GM12878 (cell line): ENCODE measurements around the gene TIMM9. TPM values are rescaled to one million over a fixed set of nuclear protein-coding genes. Genes with fewer than 3 reads are reported as not detected.

Source experiments
- BCL11A ChIP-seq: IDR thresholded peaks from 2 replicates; pipeline ENCODE4 v1.6.1; 2011; ENCODE audit warnings: low read depth, low read length
- BRCA1 ChIP-seq: IDR thresholded peaks from 2 replicates; pipeline ENCODE4 v1.6.1; 2011; ENCODE audit warnings: low read depth, low read length, improper control_type of control experiment
- CHD4 ChIP-seq: fragments of 200-600 bp; sonication (generic); IDR thresholded peaks from 2 replicates; pipeline ENCODE4 v1.6.1; 2016; ENCODE audit warnings: mild to moderate bottlenecking
- FOXK2 ChIP-seq: fragments of 450-650 bp; IDR thresholded peaks from 2 replicates; pipeline ENCODE4 v1.6.1; 2017; ENCODE audit warnings: mild to moderate bottlenecking, moderate library complexity
- GATAD2B ChIP-seq: fragments of 450-650 bp; conservative IDR thresholded peaks from 2 replicates; pipeline ENCODE4 v1.6.1; 2017; ENCODE audit warnings: low read depth, mild to moderate bottlenecking, moderate library complexity
- HCFC1 ChIP-seq: fragments of 150-350 bp; IDR thresholded peaks from 2 replicates; pipeline ENCODE4 v1.6.1; 2014; ENCODE audit warnings: low read length
- HDAC6 ChIP-seq: fragments of 200-600 bp; sonication (generic); IDR thresholded peaks from one replicate; pipeline ENCODE4 v1.8.0; 2017; ENCODE audit warnings: antibody characterized with exemption; ENCODE audit not compliant: unreplicated experiment
- KAT2A ChIP-seq: conservative IDR thresholded peaks from 2 replicates; pipeline ENCODE4 v1.6.1; 2011; ENCODE audit warnings: low read depth, low read length; ENCODE audit not compliant: control insufficient read depth
- KLF5 ChIP-seq: fragments of 450-650 bp; IDR thresholded peaks from 2 replicates; pipeline ENCODE4 v1.6.1; 2014; ENCODE audit warnings: mild to moderate bottlenecking; ENCODE audit not compliant: partially characterized antibody
- MEF2A ChIP-seq: IDR thresholded peaks from 2 replicates; pipeline ENCODE4 v1.6.1; 2011; ENCODE audit warnings: low read depth, mild to moderate bottlenecking, low read length, moderate library complexity; ENCODE audit not compliant: insufficient read depth
- MYC ChIP-seq: IDR thresholded peaks from 2 replicates; pipeline ENCODE4 v1.6.1; 2011; ENCODE audit warnings: mild to moderate bottlenecking, low read length, moderate library complexity, inconsistent platforms; ENCODE audit not compliant: insufficient read depth, insufficient replicate concordance, insufficient read length, severe bottlenecking
- POLR2A ChIP-seq: IDR thresholded peaks from 2 replicates; pipeline ENCODE4 v1.6.1; 2011; ENCODE audit warnings: low read depth, mild to moderate bottlenecking, low read length
- POLR2AphosphoS2 ChIP-seq: IDR thresholded peaks from 2 replicates; pipeline ENCODE4 v1.6.1; 2011; ENCODE audit warnings: low read depth, mild to moderate bottlenecking, low read length, improper control_type of control experiment, moderate library complexity
- POU2F2 ChIP-seq: IDR thresholded peaks from 3 replicates; pipeline ENCODE4 v1.6.1; 2011; ENCODE audit warnings: low read depth, mild to moderate bottlenecking, low read length, borderline replicate concordance
- SMARCA5 ChIP-seq: fragments of 450-650 bp; IDR thresholded peaks from 2 replicates; pipeline ENCODE4 v1.6.1; 2017; ENCODE audit warnings: mild to moderate bottlenecking
- SP1 ChIP-seq: IDR thresholded peaks from one replicate; pipeline ENCODE4 v1.6.1; 2011; ENCODE audit warnings: low read depth, low read length
- SREBF1 ChIP-seq: IDR thresholded peaks from 2 replicates; pipeline ENCODE4 v1.6.1; 2012; ENCODE audit warnings: mild to moderate bottlenecking, low read length
- YBX1 ChIP-seq: fragments of 450-650 bp; IDR thresholded peaks from 2 replicates; pipeline ENCODE4 v1.6.1; 2016; ENCODE audit warnings: antibody characterized with exemption
- YY1 ChIP-seq: IDR thresholded peaks from 2 replicates; pipeline ENCODE4 v1.6.1; 2011; ENCODE audit warnings: low read depth, mild to moderate bottlenecking, low read length
- ZNF24 ChIP-seq: fragments of 450-650 bp; IDR thresholded peaks from 2 replicates; pipeline ENCODE4 v1.6.1; 2017; ENCODE audit warnings: antibody characterized with exemption, mild to moderate bottlenecking
- ZNF274 ChIP-seq: IDR thresholded peaks from one replicate; pipeline ENCODE4 v1.8.0; 2011; ENCODE audit not compliant: insufficient read length, insufficient read depth
- polyA plus RNA-seq, 11 experiments: library from polyadenylated mRNA; depleted of rRNA in 4 of 11; unstranded in 6 of 11; stranded (reverse) in 5 of 11; fragments of >200 nt; fragmentation: Nextera tagmentation in 4 of 11; fragmentation: Illumina TruSeq in 1 of 11; extraction: Ambion mirVana in 4 of 11; extraction: Trizol in 1 of 11; gene quantifications; 1 replicate in 1 of 11; 2 replicates in 10 of 11; pipeline versions ENCODE4 v1.2.1 to v1.2.3, GENCODE V29; 2011 to 2016; ENCODE audit warnings: inconsistent platforms in 2 of 11, missing spikeins in 2 of 11, low read depth in 1 of 11
- total RNA-seq, 4 experiments: library from RNA; depleted of rRNA in 3 of 4; stranded (reverse); fragments of >200 nt in 3 of 4; fragmentation: Illumina TruSeq in 1 of 4; extraction: Trizol in 1 of 4; gene quantifications; 2 replicates each; pipeline versions ENCODE4 v1.2.1 to v1.2.3, GENCODE V29; 2013 to 2021
- TF ChIP-seq, protein P1 (sequence below): fragments of 150-350 bp; IDR thresholded peaks from 2 replicates; pipeline ENCODE4 v1.6.1; 2016; ENCODE audit warnings: low read depth, low read length
- TF ChIP-seq, protein P2 (sequence below): IDR thresholded peaks from 2 replicates; pipeline ENCODE4 v1.6.1; 2011; ENCODE audit warnings: low read depth, low read length, improper control_type of control experiment, borderline replicate concordance
- TF ChIP-seq, protein P3 (sequence below): fragments of 450-650 bp; IDR thresholded peaks from 2 replicates; pipeline ENCODE4 v1.6.1; 2018; ENCODE audit warnings: borderline replicate concordance, mild to moderate bottlenecking; ENCODE audit not compliant: partially characterized antibody
- TF ChIP-seq, protein P4 (sequence below): IDR thresholded peaks from 2 replicates; pipeline ENCODE4 v1.6.1; 2011; ENCODE audit warnings: low read depth, mild to moderate bottlenecking, low read length, moderate library complexity, borderline replicate concordance; ENCODE audit errors: extremely low read depth

The TIMM9 gene
- total and polyA plus RNA-seq, 10 of the 15 experiments (the other 5 are each of a cell fraction or from before 2014, with no cell fraction given), result 36.6 to 116 (median 62.0) TPM

DNA sequence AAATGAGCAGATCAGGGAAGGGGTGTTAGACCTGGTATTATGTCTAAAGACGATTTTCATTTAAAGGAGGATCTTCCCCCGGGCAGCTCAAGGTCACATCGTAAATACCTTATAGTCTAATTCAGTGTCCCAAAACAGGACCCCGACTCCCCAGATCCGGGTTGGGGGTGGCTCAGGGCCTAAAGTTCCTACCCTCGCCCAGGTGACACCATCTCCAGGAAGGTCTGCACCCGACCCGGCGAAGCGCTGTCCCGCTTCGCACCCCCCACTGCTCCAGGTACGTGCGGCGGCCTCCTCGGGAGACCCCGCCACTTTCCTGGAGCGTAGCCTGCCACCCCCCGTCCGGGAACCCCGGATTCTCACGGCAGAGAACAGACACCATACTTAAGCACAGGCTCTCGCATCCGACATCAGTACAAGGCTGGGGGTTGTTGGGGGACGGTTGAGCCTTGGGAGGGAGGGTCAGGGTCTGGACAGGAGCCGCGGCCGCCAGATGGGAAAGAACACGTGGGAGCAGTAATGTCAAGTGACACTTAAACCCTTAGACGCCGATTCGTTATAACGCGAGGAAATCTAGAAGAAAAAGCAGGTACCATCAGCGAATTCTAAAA lies 556 bp downstream of the TIMM9 start (continued):
- no peak for TF ChIP-seq POU2F2
- TF ChIP-seq MEF2A, result no peak
- TF ChIP-seq, protein P1, sequence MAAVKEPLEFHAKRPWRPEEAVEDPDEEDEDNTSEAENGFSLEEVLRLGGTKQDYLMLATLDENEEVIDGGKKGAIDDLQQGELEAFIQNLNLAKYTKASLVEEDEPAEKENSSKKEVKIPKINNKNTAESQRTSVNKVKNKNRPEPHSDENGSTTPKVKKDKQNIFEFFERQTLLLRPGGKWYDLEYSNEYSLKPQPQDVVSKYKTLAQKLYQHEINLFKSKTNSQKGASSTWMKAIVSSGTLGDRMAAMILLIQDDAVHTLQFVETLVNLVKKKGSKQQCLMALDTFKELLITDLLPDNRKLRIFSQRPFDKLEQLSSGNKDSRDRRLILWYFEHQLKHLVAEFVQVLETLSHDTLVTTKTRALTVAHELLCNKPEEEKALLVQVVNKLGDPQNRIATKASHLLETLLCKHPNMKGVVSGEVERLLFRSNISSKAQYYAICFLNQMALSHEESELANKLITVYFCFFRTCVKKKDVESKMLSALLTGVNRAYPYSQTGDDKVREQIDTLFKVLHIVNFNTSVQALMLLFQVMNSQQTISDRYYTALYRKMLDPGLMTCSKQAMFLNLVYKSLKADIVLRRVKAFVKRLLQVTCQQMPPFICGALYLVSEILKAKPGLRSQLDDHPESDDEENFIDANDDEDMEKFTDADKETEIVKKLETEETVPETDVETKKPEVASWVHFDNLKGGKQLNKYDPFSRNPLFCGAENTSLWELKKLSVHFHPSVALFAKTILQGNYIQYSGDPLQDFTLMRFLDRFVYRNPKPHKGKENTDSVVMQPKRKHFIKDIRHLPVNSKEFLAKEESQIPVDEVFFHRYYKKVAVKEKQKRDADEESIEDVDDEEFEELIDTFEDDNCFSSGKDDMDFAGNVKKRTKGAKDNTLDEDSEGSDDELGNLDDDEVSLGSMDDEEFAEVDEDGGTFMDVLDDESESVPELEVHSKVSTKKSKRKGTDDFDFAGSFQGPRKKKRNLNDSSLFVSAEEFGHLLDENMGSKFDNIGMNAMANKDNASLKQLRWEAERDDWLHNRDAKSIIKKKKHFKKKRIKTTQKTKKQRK, result no peak
- no peak for TF ChIP-seq SP1
- no peak for TF ChIP-seq KAT2A
- TF ChIP-seq GATAD2B, result no peak
- no peak for TF ChIP-seq ZNF274
- TF ChIP-seq, protein P2, sequence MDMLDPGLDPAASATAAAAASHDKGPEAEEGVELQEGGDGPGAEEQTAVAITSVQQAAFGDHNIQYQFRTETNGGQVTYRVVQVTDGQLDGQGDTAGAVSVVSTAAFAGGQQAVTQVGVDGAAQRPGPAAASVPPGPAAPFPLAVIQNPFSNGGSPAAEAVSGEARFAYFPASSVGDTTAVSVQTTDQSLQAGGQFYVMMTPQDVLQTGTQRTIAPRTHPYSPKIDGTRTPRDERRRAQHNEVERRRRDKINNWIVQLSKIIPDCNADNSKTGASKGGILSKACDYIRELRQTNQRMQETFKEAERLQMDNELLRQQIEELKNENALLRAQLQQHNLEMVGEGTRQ, result peak; percentile 67
- TF ChIP-seq POLR2AphosphoS2, result no peak
- TF ChIP-seq BRCA1, result no peak
- TF ChIP-seq ZNF24, result no peak
- TF ChIP-seq HCFC1, result no peak
- no peak for TF ChIP-seq YBX1
- TF ChIP-seq HDAC6, result no peak
- no peak for TF ChIP-seq SREBF1
- TF ChIP-seq KLF5, result no peak
- TF ChIP-seq, protein P3, sequence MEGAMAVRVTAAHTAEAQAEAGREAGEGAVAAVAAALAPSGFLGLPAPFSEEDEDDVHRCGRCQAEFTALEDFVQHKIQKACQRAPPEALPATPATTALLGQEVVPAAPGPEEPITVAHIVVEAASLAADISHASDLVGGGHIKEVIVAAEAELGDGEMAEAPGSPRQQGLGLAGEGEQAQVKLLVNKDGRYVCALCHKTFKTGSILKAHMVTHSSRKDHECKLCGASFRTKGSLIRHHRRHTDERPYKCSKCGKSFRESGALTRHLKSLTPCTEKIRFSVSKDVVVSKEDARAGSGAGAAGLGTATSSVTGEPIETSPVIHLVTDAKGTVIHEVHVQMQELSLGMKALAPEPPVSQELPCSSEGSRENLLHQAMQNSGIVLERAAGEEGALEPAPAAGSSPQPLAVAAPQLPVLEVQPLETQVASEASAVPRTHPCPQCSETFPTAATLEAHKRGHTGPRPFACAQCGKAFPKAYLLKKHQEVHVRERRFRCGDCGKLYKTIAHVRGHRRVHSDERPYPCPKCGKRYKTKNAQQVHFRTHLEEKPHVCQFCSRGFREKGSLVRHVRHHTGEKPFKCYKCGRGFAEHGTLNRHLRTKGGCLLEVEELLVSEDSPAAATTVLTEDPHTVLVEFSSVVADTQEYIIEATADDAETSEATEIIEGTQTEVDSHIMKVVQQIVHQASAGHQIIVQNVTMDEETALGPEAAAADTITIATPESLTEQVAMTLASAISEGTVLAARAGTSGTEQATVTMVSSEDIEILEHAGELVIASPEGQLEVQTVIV, result no peak
- TF ChIP-seq, protein P4, sequence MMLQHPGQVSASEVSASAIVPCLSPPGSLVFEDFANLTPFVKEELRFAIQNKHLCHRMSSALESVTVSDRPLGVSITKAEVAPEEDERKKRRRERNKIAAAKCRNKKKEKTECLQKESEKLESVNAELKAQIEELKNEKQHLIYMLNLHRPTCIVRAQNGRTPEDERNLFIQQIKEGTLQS, result peak; percentile 33; the same call in 1 of the 2 replicates
- no peak for TF ChIP-seq CHD4
- no peak for TF ChIP-seq BCL11A
- TF ChIP-seq SMARCA5, result no peak
- peak; percentile 88 for TF ChIP-seq MYC
- no peak for TF ChIP-seq FOXK2
- no peak for TF ChIP-seq YY1
- TF ChIP-seq POLR2A, result peak; percentile 63
